GM12874 (cell line): ENCODE data around the gene PPP2R5C.

ENCODE experiments used
- TF ChIP-seq, protein P1 (sequence below): IDR thresholded peaks from 2 replicates; pipeline ENCODE4 v1.5.1; 2011; ENCODE audit warnings: low read depth, mild to moderate bottlenecking, control low read depth, low read length, moderate library complexity; ENCODE audit not compliant: insufficient read depth

The PPP2R5C gene

DNA sequence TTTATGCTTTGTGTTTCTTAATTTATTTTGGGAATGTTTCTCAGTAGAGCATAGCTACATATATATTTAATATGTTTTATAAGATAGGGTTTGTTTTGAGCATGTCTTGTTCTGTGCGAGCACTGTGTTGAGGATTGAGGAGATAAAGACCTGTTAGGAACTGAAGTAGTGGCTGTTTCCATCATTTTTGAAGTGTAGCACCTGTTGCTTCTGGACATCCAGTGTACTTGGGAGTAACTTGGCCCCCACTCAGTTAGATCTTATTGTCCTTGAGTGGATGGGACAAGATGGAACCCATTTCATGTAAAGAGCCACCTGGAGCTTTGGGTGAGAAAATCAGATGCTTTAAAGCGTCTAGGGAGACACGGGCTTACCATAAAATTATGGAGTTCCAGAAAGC is 8.7 kb downstream of the PPP2R5C start:
- TF ChIP-seq, protein P1, sequence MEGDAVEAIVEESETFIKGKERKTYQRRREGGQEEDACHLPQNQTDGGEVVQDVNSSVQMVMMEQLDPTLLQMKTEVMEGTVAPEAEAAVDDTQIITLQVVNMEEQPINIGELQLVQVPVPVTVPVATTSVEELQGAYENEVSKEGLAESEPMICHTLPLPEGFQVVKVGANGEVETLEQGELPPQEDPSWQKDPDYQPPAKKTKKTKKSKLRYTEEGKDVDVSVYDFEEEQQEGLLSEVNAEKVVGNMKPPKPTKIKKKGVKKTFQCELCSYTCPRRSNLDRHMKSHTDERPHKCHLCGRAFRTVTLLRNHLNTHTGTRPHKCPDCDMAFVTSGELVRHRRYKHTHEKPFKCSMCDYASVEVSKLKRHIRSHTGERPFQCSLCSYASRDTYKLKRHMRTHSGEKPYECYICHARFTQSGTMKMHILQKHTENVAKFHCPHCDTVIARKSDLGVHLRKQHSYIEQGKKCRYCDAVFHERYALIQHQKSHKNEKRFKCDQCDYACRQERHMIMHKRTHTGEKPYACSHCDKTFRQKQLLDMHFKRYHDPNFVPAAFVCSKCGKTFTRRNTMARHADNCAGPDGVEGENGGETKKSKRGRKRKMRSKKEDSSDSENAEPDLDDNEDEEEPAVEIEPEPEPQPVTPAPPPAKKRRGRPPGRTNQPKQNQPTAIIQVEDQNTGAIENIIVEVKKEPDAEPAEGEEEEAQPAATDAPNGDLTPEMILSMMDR = no peak

DNA sequence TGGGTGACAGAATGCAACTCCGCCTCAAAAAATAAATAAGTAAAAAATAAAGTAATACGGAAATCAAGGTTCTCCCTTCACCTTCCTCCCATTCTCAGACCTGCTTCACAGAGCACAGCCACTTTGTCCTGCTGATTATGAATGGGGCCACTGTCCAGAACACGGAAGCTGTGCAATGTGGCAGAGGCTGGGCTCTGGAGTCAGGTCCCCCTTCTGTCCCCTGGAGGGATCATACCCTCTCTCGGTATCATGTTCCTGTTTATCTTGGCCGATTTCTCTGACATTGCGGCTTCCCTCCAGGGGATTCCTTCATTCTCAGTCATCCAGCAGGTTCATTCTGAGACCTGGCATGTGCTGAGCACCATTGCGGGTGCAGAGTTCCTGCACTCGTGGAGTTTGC is 11.3 kb downstream of the PPP2R5C start:
- TF ChIP-seq, protein P1 = no peak

DNA sequence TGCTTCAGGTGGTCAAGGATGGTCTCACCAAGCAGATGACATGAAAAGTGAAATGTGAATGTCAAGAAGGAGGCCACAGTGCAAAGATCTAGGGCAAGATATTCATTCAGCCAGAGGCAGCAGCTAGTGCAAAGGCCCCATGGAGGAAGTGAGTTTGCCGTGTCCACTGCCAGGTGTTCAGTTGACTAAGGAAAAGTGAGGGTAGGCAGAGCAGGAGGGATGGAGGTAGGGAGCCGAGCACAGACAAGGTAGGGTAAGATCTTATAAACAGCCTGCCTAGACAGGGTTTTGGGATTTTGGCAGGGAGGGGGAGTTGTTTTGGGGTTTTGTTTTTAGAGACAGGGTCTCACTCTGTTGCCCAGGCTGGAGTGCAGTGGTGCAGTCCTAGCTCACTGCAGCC is 11.9 kb downstream of the PPP2R5C start:
- TF ChIP-seq, protein P1 = no peak

DNA sequence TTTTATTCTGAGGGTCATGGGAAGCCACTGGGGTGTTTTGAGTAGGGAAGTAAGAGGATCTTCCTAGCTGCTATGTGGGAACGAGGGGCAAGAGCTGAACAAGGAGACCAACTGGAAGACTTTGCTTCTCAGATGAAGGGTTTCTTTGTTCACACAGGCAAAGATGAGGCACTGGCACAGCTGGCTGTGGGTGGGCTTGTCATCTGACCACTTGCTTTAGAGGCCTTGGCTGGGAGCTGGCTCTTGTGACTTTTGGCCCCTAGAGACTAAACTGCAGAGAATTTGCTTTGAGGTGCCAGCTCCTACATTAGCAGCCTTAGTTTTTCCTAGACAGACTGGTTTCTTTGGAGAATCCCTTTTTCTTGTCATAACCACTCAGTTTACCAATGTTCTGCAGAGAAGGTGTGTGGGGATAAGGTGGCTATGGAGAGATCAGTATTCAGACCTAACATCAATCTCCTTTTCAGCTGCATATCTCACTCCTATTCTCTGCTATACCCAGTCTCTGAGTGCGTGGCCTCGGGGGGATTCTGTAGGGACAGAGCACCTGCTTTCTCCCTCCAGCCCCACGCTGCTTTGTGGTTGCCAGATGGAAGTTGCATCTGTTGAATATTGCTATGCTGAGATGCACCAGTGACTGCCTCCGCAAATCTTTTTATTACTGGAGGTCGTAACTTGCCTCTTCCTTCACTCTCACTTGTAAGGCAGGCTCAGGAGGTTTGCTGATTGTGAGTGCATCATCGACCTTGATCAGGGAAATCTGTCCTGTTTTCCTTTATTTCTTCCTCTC is 12.7 kb downstream of the PPP2R5C start:
- TF ChIP-seq, protein P1 = no peak

DNA sequence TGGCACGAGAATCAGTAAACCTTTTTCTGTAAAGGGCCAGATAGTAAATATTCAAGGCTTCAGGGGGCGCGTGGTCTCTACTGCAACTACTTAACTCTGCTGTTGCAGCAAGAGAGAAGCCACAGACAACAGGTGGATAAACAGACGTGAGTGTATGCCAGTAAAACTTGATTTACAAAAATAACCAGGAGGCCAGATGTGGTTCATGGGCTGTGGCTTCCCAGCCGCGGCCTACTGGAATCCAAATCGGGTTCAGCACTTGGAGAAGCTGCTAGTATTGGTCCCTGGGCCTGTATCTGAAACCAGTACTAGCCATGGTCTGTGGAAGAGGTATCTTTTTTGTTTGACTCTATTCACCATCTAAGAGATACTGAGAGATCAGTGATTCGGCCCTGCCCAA is 13.3 kb downstream of the PPP2R5C start:
- TF ChIP-seq, protein P1 = no peak

DNA sequence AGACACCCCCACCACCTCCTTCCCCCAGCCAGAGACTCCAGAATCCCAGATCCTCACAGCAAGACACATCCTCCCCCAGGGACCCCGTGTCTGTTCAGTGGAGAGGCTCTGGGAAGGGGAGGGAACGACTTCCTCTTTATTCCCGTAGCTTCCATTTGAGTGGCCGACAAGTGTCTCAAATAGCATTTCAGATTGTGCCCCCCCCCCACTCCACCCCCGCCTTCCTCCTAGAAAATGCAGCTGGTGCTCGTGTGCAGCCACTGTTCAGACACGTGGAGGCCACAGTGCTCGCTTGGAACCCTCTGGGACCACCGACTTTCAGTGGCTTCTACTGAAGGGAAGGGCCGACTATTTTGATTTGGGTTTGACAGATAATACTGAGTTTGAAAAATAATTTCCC is 14.3 kb downstream of the PPP2R5C start:
- TF ChIP-seq, protein P1 = no peak

DNA sequence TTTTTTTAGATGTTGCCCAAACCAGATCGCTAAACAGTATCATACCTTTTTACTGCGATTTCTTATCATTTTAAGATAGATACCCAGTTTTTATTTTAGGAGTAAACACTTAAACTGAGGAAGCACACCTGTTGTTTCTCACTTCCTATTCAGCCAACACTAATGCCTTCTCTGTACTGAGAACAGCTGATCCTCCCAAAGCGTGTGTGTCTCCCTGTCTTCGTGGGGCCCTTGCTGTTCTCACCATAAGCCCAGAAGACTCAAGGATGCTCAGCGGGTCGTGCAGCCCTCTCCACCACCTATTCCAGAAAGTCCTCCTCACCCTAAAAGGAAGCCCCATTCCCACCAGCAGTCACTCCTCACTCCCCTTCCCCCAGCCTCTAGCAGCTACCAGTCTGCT is 14.8 kb downstream of the PPP2R5C start:
- TF ChIP-seq, protein P1 = no peak
